H1 (cell line): ENCODE results near the gene NOS1AP. TPM values are rescaled to one million over a fixed set of nuclear protein-coding genes. Genes with fewer than 3 reads are reported as not detected.

ENCODE experiments used
- CBX5 ChIP-seq: fragments of 300-800, 300-1000 bp; sonication (generic); IDR thresholded peaks from 2 replicates; pipeline ENCODE4 v1.7.1; 2016; ENCODE audit warnings: antibody characterized with exemption, low read length, low read depth
- CBX8 ChIP-seq: fragments of 300-800, 300-1000 bp; sonication (generic); IDR thresholded peaks from 2 replicates; pipeline ENCODE4 v1.7.1; 2016; ENCODE audit warnings: low read depth, low read length, borderline replicate concordance
- CEBPB ChIP-seq: IDR thresholded peaks from 2 replicates; pipeline ENCODE4 v1.6.1; 2012; ENCODE audit warnings: low read depth, low read length
- CHD2 ChIP-seq: IDR thresholded peaks from 2 replicates; pipeline ENCODE4 v1.6.1; 2012; ENCODE audit warnings: low read length, improper control_type of control experiment
- EGR1 ChIP-seq: IDR thresholded peaks from 2 replicates; pipeline ENCODE4 v1.6.1; 2011; ENCODE audit warnings: low read depth, low read length, borderline replicate concordance
- HDAC2 ChIP-seq, 2 experiments: fragments of 300-600 bp in 1 of 2; sonication (generic) in 1 of 2; IDR thresholded peaks; 2 replicates each; pipeline ENCODE4 v1.6.1; 2011 to 2012; ENCODE audit warnings: low read depth in 2 of 2, low read length in 2 of 2, mild to moderate bottlenecking in 2 of 2, moderate library complexity in 2 of 2, borderline replicate concordance in 1 of 2, inconsistent platforms in 1 of 2
- KDM4A ChIP-seq: IDR thresholded peaks from one replicate; pipeline ENCODE4 v1.7.1; 2012; ENCODE audit warnings: low read depth, mild to moderate bottlenecking, moderate library complexity, low read length, inconsistent platforms; ENCODE audit not compliant: severe bottlenecking
- POLR2AphosphoS5 ChIP-seq: IDR thresholded peaks from 2 replicates; pipeline ENCODE4 v1.6.1; 2011; ENCODE audit warnings: low read depth, low read length
- RFX5 ChIP-seq: IDR thresholded peaks from 2 replicates; pipeline ENCODE4 v1.6.1; 2011; ENCODE audit warnings: low read depth, low read length, improper control_type of control experiment, borderline replicate concordance
- RNF2 ChIP-seq: fragments of 200-900, 300-1000 bp; sonication (generic); IDR thresholded peaks from 2 replicates; pipeline ENCODE4 v1.7.1; 2016; ENCODE audit warnings: borderline replicate concordance, low read depth, mild to moderate bottlenecking, antibody characterized with exemption, low read length; ENCODE audit not compliant: poor library complexity, severe bottlenecking; ENCODE audit errors: missing control alignments
- RXRA ChIP-seq: IDR thresholded peaks from 2 replicates; pipeline ENCODE4 v1.6.1; 2011; ENCODE audit warnings: low read depth, mild to moderate bottlenecking, low read length, moderate library complexity; ENCODE audit not compliant: insufficient read depth
- SIN3A ChIP-seq, 2 experiments: IDR thresholded peaks in 1 of 2; conservative IDR thresholded peaks in 1 of 2; 2 replicates each; pipeline ENCODE4 v1.6.1; 2011 to 2012; ENCODE audit warnings: low read length in 2 of 2, improper control_type of control experiment in 1 of 2, low read depth in 1 of 2, mild to moderate bottlenecking in 1 of 2
- SIX5 ChIP-seq: IDR thresholded peaks from 2 replicates; pipeline ENCODE4 v1.6.1; 2011; ENCODE audit warnings: mild to moderate bottlenecking, low read depth, low read length
- SUZ12 ChIP-seq: fragments of 200-600 bp; sonication (generic); IDR thresholded peaks from 2 replicates; pipeline ENCODE4 v1.6.1; 2012; ENCODE audit warnings: mild to moderate bottlenecking, inconsistent platforms, low read length, moderate library complexity, mixed read lengths
- TBP ChIP-seq: IDR thresholded peaks from 2 replicates; pipeline ENCODE4 v1.6.1; 2011; ENCODE audit warnings: low read depth, low read length, improper control_type of control experiment
- TCF12 ChIP-seq: IDR thresholded peaks from 2 replicates; pipeline ENCODE4 v1.6.1; 2011; ENCODE audit warnings: low read depth, mild to moderate bottlenecking, low read length
- polyA plus RNA-seq, 7 experiments: library from polyadenylated mRNA; depleted of rRNA in 3 of 7; stranded (reverse) in 5 of 7; unstranded in 2 of 7; fragments of >200 nt in 5 of 7; fragments of 200-250 nt in 2 of 7; gene quantifications; 1 replicate in 5 of 7; 2 replicates in 1 of 7; 4 replicates in 1 of 7; pipeline versions ENCODE4 v1.2.1 to v1.2.3, GENCODE V29; 2011 to 2013; ENCODE audit warnings: missing spikeins in 2 of 7, mixed read lengths in 2 of 7
- total RNA-seq: library from RNA; stranded (reverse); fragmentation: NEBNext Ultra II Directional; extraction: Animal tissue kit (Norgen Biotek cat#: 25700); gene quantifications from 2 replicates; pipeline ENCODE4 v1.2.1, GENCODE V29; 2021
- TF ChIP-seq, protein P1 (sequence below): IDR thresholded peaks from 2 replicates; pipeline ENCODE4 v1.6.1; 2012; ENCODE audit warnings: inconsistent platforms

NOS1AP gene
- total and polyA plus RNA-seq, 2 of the 8 experiments (the other 6 are each of a cell fraction or from before 2014, with no cell fraction given), result 2.4 to 12.1 TPM

DNA sequence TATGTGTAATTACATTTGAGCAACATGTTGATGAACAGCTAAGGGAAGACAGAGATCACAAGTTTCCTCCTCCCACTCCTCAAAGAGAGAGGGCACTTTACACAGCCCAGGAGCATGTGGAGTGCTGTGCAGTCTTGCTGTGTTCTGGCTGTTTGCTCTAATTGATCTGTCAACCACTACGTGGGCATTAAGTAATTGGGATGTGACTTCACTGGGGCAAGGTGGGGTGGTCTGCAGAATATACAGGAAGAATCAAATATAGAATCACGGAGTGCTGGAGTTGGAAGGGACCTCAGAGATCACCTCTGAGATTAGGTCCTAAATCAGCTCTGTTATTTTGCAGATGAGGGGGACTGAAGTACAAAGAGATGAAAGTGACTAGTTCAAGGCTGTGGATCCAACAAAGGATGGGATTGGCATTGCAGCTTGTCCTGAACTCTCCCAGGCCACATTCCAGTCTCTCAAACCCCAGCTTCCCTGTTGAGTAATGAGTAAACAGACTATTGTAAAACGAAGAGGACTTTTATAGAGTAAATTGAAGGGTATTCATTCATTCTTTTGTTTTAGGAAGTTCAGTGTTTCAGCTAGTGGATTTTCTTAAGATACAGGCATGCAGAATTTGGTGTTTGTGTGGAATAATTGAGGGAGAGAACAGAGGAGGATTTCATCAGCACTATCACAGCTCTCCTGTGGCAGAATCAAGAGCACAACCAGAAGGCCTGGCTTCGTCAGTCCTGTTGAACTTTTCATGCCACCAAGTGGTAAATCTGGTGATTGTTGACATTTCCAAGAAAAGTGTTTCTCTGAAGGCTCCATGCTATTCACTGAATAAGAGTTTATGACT lies 22.4 kb downstream of the NOS1AP start (continued):
- no peak for TF ChIP-seq RNF2
- no peak for TF ChIP-seq POLR2AphosphoS5
- TF ChIP-seq TBP, result no peak
- no peak for TF ChIP-seq KDM4A
- TF ChIP-seq CBX5, result no peak
- no peak for TF ChIP-seq SIN3A (conservative IDR thresholded peaks at IDR 0.05 in 1 of 2, IDR thresholded peaks at IDR 0.05 in 1 of 2; ENCODE audit: low read depth in 1 of 2, low read length in 2 of 2)
- no peak for TF ChIP-seq EGR1
- no peak for TF ChIP-seq SIX5
- 0 out of 2 replicates have a peak, but pooled peaks have one; percentile 25 for TF ChIP-seq TCF12
- no peak for TF ChIP-seq CBX8
- peak; percentile 40; the same call in 1 of the 2 replicates for TF ChIP-seq CEBPB
- no peak for TF ChIP-seq RFX5
- TF ChIP-seq RXRA, result no peak
- TF ChIP-seq CHD2, result no peak
- peak in 1 of 2 experiments; percentile 92; a peak in 1 of 4 replicates for TF ChIP-seq HDAC2 (IDR thresholded peaks at IDR 0.05; ENCODE audit: borderline replicate concordance in 1 of 2, low read depth in 2 of 2, low read length in 2 of 2)
- TF ChIP-seq, protein P1, sequence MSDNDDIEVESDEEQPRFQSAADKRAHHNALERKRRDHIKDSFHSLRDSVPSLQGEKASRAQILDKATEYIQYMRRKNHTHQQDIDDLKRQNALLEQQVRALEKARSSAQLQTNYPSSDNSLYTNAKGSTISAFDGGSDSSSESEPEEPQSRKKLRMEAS, result no peak
- no peak for TF ChIP-seq SUZ12
